CD4-positive, alpha-beta T cell treated with Interleukin-12 subunit alpha and Interleukin-12 subunit beta, for 1 hour (primary cell): ENCODE results near the gene MCM3.
A peak's percentile ranks its signal among the peaks of the same experiment; 100 is the strongest.

Experiments
- DNase-seq: peaks from one replicate; pipeline ENCODE4 v3.0.0-alpha.2; 2020

The MCM3 gene

DNA sequence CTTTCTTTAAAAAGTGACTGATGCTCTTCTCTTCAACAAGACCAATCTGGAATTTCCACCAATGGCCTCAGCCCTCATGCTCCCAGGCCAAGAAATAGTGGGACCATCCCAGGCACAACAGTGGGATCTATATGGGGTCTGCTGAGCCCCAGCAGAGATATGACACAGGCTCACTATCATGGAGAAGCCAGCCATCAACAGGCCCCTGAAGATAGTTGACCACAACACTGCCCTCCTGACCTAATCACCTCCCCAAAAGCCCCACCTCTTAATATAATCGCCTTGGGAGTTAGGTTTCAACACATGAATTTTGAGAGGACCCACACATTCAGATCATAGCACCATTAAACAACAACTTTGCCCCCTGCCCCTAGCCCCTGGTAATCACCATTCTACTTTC lies 16.8 kb upstream of the MCM3 start:
- DNase-seq: no peak

DNA sequence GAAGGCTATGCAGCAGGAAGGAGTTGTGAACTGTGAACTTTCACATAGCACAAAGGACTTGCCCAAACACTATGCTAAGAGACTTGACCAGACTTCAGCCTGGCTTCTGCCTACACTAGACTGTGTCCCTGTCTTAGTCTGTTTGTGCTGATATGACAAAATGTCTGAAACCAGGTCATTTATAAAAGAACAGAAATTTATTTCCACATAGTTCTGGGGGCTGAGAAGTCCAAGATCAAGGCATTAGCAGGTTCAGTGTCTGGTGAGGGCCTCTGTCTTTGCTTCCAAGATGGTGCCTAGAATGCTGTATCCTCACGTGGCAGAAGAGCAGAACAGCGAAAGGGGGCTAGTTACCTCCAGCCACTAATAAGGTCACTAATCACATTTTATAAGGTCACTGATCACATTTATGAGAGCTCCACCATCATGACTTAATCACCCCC lies 16.0 kb upstream of the MCM3 start:
- DNase-seq: no peak

DNA sequence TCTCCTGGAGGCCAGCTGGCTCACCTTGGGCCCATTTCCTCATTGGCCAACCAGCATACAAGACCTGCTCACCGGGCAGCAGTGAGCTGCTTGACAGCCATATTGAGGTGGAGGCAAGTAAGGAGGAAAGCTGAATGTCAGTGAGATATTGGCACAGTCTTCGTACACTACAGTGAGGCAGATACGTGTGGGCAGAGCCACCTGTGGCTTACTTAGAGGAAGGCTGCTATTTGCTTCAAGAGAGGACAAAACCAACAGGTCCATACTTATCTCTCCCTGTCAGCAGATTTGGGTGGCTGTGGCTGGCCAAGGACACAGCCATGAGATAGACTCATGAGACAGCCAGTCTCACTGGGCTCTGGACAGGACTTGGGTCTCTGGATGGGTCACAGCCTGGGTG lies 15.1 kb upstream of the MCM3 start:
- DNase-seq: no peak

DNA sequence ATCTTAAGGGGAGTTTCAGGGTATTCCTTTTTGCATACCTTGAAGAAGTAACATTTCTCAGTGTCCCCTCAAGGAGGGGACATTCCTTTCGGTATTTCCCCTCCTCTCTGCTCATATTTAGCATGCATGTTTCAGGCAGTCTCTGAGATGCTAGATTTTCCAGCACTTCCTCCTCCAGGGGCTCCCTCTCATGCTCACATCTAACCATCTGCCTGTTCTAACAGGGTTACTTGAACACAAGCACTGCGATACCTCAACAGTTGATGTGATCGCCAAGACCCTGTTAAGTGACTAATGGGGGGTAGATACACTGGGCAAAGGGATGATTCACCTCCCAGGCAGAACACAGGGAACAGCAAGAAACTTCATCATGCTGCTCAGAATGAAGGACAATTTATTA lies 12.9 kb upstream of the MCM3 start:
- peak; percentile 7 for DNase-seq

DNA sequence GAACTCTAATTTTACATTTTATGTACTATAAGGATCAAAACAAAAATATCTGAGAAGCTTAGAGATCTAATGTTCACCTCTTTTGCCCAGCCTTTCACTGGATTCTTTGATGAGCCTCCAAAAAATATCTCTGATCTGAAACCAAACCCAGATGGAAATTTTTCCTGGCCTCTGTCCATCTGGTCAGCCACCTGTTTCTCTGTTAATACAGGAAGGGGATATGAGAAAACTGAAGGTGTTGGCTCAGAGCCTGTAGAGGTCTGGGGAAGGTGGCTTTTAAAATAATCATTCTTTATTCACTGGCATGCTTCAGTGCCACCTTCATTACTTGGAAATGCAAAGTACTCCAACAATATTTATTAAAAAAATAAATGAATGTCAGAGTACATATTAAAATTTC lies 8.5 kb upstream of the MCM3 start:
- no peak for DNase-seq

DNA sequence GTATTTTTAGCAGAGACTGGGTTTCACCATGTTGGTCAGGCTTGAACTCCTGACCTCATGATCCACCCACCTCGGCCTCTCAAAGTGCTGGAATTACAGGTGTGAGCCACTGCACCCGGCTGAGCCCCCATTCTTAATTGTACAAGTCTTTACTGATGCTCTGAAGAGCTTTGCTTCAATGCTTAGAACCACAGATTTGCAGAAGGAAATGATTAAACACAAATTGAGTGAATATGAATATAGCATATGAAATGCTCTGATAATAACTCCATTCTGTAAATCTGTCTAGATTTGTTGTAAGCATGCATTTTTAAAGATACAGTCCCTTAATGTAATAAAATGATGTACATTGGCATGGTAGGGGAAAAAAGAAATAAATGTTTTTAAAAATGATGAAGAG lies 4.3 kb upstream of the MCM3 start:
- DNase-seq: no peak

DNA sequence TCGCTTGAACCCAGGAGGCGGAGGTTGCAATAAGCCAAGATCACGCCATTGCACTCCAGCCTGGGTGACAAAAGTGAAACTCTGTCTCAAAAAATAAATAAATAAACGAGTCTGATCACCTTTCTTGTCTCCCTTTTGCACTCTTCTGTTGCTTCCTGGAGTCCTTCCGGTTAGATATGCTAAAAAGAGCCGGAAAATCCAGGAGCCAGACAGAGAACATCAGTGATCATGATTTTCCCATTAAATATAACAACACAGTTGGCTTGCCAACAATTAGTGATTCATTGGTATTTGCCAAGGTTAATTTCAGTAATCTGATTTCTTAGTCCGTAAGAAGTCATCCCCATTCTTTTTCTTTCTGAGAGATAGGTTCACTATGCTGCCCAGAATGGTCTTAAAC lies 3.7 kb upstream of the MCM3 start:
- no peak for DNase-seq

DNA sequence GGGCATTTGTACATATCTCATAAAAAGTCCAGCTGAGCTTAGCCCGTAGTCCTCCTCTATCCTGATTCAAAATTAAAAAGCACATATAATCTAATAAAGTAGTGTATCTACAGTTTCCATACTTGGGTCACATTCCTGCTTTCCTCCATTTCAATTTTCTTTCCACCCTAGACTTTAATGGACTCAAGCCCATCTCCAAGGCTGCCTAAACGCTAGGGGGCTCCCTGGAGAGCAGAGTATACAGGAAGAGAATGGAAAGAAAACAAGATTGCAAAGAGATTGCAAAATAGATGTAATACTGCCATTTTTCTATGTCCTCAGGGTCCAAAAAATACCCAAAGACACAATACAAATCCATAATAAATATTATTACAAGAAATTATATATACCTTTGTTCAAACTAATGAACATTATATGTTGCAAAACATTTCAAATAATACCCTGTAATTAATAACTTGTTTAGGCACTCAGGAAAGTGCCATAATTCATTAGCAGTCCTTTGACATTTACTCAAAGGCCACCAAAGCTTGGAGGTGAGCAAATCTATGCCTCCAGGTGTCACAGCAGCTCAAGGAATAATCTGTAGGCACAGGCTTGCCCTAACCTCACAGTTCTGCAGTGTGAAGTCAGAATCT lies 2.4 kb upstream of the MCM3 start:
- peak; percentile 68 for DNase-seq

DNA sequence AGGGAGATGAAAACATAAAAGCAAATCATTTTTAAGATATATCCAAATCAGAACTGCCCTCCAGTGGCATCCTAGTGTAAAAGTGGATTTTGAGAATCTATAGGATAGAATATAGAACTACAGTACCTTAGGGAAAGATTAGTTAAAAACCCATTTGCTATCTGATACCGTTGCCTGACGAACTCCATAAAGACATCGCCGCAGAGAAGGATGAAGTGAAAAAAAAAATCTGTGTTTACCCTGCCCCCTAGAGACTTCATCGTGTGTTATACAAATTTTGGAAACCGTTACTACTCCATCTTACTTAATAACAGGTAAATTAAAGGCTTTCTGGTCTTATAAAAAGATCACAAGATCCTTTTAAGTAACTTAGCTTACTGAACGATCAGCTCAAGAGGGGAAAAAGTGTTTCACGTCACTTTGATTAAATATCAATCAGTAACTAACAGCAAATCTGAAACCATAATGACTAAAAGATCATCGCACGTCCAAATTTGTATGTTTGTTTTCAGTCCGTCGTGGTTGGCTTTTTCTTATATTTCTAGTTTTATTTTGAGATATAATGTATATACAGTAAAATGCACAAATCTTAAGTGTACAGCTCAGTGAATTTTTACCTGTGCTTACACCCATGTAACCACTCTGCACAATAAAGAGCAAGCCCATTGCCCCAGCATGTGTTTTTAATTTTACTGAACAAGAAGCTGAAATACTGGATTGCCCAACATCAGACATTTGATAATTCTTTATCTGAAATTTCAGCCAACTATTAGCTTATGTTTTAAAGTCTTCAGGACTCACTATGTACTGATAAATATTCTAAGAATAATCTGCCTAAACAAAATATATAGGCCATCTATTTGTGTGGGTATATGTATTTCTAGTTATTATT lies 881 bp upstream of the MCM3 start:
- peak; percentile 54 for DNase-seq

DNA sequence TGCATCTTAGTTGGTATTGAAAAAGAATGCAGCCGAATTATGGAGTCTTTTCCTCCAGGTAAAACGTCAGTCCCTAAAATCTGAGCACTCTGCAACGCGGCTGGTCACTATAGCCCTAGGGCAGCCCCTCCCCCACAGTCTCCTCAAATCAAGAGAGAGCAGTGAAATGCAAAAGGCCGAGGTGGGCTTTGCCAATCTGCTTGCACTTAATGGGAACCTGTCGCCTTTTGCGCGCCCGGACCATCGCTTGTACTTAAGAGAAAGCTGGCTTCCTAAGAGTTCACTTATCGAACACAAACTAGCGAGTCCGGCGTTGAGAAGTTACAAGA lies 447 bp downstream of the MCM3 start:
- DNase-seq: no peak

DNA sequence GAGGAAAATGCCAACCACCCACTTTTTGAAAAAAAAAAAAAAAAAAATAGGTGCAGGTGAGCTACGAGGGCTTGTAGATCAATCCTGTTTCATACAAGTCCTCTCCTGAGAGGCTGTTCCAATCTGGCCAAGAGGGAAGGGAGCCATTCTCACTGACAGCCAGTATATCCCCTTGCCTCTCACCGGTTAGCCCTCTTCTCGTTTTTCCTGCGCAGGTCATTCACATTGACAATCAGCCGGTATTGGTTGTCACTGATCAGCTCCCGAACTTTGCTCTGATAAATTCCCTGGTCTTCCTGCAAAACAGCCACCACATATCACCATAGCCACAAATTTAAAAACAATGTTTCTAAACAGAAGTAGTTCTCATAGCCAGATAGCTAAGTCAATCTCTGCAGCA lies 1.4 kb downstream of the MCM3 start:
- DNase-seq: no peak

DNA sequence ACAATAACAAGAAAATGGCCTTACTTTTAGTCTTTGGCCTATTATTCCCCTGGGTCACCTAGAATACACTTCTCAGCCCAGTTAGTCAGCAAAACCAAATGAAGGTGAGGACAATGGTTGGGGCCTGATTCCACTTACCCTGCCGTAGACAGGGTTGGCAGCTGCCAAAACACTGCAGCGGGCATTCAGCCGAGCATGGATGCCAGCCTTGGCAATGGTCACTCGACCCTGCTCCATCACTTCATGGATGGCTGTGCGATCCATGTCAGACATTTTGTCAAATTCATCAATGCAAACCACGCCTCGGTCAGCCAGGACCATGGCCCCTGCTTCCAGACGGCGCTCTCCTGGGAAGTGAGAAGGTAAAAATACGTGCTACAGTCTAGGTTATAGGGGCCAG lies 8.4 kb downstream of the MCM3 start:
- no peak for DNase-seq

DNA sequence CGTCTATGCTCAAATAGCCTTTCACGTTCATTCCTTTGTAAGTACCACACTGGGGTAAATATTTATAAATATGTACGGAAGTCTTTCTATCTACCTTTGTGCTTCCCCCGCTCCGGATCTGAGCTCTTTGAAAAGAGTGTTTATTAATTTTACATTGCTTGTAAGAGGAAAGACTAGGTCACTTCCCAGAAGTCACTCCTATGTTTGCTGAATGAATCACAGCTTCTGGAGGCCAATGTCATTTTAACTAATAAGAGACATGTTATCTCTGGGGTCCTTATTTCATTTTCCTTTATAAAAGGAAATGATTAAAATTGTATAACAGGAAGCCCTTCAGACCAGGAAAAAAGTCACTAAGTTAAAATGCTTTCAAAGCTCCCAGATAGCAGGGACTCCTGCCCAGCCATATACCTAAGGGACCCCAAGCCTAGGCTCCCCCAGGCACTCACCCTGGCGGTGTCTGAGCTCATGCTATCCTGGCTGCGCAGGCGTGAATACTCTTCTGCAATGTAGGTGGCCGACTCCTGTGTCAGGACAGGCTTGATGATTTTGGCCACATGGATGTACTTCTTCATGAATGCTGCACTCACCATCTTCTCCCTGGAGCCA lies 12.6 kb downstream of the MCM3 start:
- DNase-seq: no peak

DNA sequence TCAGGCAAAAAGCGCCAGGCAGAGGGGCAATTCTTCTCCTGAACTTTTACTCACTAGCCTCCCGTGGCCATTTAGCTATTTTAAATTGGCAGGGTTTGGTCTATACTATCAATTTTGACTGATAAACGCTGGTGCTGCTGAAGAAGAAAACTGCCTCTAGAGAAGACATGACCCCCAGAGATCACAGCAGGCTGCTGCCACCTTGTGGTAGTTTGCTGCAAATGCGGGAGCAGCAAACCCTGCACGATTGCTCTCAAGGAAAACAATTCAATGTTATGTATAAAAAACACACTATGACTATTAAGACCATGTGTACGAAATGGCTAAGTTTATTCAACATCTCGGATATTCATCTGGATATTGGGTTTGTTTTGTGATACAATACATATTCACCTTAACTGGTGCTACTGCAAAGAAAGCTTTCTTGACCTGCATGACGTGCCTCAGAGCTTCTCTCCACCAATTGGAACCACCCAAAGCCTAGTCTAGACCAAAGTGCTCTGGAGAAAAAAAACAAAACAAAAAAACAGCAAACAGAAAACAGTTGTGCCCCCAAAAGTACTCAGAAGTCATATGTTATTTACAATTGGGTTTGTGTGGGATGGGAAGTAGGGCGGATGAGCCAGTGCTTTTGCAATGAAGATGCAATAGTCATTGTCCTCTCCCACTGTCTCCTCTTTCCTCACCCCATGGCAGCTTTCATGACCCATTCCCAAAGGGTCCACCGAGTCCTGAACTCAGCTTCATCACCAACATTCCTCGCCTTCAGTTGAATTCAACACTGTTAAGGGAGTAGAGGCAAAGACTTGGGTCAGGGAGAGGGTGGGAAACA lies 20.6 kb downstream of the MCM3 start:
- DNase-seq: peak; percentile 77

DNA sequence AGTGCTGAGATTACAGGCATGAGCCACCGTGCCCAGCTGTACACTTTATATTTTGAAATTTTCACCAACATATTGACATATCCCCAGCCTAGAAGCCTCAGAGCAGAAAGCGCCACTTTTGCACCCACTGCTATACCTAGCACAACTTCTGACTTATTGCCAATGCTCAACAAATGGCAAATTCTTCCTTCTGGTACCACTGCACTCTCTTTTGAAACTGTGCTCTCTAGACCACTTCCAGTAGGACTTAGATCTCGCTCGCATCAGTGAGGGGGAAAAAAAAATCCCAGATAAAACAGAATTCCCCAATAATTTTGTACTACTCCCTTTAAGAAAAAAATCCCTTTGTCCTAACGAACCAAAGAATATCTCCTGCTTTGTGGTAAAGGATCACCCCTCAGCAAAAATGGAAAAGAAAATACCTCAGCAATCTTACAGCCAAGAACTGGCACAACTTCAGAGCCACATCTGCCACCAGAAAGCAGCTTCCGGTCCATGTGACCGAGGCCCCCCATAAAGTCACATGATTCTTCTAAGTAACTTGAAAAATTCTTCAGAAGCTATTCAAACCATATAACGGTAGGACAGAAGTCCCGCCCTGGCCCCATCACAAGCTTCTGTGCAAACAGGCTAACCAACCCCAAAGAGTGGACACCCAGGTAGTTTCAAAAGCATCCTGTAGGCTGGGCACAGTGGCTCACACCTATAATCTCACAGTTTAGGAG lies 21.8 kb downstream of the MCM3 start:
- DNase-seq: no peak

DNA sequence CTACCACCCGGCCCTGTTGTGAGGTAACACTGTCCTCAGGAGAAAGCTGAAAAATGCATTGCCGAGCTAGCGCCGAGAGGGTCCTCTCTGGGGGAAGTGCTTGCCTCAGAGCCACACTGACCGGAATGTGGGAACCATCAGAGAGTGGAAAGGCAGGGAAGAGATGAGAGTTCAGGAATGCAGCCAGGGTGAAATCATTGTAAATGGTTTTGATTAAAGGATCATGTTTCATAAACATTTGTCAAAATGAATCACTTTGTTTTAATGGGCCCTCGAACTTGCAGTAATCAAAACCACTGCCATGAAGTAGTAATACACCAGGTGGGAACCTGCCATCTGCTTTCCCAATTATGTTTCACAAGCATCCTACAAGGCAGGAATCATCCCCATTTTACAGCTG lies 23.3 kb downstream of the MCM3 start:
- DNase-seq: no peak

DNA sequence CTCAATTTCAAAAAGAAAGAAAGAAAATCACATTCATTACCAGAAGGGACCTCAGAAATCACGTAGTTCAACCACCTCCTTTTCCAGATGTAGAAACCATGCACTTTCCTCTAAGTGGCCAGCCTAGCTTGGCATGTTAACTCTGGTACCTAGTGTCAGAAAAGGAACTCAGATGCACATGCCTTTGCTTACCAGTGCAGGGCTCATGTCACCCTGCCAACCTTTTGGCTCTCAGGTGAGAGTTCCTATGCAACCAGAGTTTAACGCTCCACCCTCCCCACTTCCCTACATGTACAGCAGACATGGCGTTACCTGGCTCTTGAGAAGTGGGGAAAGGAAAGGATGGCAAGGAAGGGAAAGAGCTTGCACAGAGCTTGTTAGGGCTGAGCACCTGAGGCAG lies 23.9 kb downstream of the MCM3 start:
- no peak for DNase-seq

DNA sequence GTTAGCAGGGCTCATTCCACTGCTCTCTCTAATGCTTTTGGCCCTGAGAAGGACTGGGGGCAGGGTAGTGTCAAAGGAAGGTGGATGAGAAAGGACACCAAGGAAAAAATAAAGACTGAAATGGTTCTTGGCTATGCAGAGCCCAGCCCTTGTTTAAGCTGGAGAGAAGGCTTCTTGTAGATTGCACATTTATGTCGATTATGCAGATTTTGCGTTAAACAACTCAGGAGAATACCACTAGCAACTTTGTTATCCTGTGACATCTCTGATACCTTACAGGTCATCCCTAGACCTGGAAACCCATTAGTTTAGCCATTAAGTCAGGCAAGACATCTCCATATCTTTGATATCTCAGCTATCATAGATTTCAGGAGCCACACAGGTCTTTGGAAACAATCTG lies 29.1 kb downstream of the MCM3 start:
- DNase-seq: no peak

DNA sequence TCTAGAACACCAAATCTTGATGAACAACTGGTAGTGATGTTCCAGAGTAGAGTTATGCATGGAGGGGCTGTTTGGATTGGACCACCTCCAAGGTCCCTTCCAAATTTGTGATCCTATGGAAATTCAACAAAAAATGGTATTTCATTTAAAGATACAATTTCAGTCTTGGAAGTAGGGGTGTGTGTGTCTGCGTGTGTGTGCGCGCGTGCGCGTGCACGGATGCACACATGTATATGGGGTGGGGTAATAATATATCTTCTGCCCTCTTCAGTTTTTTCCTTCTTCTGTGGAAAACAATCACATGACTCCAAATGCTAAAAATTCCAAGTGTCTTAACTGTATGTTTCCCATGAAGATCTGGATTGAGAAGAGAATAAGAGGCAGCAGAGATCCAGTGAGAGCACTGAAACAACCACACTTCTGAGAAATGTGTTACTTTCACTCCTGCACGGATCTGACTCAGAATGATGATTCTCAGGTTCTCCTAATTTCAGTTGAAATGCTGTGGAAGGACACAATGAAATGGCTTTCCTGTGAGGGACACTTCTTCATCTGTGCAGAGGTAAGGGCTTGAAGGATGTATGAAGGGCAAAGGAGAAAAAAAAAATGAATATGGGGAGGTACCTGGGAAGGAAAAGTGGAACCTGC lies 29.7 kb downstream of the MCM3 start:
- DNase-seq: no peak

DNA sequence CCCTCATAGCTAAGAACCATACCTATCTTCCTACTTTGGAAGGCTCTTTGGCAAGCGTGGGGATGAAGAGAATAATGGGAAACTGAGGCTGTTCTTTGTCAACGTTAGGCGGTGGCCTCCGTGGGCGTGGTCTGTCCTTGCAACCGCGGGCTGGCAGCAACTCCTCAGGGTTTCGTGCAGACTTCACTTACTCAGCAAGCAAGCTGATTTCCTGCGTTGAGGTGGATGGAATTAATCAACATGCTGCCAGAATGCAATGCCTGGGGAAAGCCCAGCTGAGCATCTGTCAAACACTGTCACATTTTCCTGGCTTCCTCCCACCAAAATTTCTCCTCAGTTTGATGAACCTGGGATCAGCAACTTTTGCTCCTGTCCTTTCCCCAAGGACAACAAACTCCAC lies 31.0 kb downstream of the MCM3 start:
- peak; percentile 5 for DNase-seq

DNA sequence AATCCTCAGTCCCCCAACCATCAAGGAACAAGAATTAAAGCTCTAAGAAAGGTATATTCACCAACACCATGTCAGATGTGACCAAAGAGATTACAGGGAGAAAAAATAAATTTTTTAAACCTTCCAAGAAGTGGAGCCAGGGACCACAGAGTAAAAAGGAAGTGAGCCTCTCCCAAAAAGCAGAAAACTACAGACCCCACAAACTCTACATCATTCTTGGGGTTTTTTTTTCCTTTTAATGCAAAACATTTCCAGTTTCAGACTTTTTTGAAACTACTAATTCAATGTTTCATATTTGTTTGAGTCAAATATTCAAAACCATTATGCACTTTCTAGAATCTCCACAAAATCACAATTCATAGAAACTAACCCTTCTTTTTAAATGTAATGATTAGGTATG lies 33.4 kb downstream of the MCM3 start:
- DNase-seq: no peak

DNA sequence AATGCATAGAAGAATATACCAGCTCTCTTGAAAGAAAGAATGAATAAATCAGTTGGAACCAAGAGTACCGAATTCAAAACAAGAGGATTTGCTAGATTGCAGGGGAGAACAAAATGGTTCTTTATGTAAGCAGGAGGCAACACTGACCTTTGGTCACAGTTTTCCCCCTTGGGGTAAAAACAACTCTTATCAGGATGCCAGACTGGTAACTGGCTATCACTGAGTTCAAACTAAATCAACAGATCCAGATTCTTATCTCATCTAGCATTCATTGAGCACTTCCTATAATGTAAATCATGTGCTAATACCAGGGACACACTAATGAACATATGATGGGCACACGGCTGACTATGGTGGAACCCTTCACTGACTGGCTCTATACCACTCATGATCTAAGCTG lies 35.5 kb downstream of the MCM3 start:
- DNase-seq: no peak
